Psoas muscle (tissue), 8 donors: ENCODE measurements around the gene VCL. TPM values are rescaled to one million over a fixed set of nuclear protein-coding genes. Genes with fewer than 3 reads are reported as not detected.
A peak's percentile ranks its signal among the peaks of the same experiment; 100 is the strongest.

Source experiments
- ATAC-seq, 4 donors: fragments of 200-7000 bp; cut with Tn5 transposase; one replicate each; pipeline ENCODE4 v1.9.1; 2020; ENCODE audit warnings: moderate library complexity in 3 of 4, mild to moderate bottlenecking in 2 of 4
- DNase-seq, 2 donors: peaks; one replicate each; pipeline ENCODE4 v3.0.0-alpha.2; 2020
- H3K27ac ChIP-seq: fragments of 200-600 bp; one replicate; pipeline ENCODE4 v1.8.0; 2022
- H3K27me3 ChIP-seq, 3 donors: fragments of 200-600 bp in 1 of 3; one replicate each; pipeline versions ENCODE4 v1.6.1 to v1.8.0; 2013 to 2022; ENCODE audit warnings: low read length in 2 of 3, mild to moderate bottlenecking in 2 of 3, moderate library complexity in 1 of 3; ENCODE audit not compliant: insufficient read depth in 3 of 3
- H3K36me3 ChIP-seq, 2 donors: fragments of 200-600 bp in 1 of 2; one replicate each; pipeline versions ENCODE4 v1.6.1 to v1.8.0; 2013 to 2022; ENCODE audit warnings: low read depth in 1 of 2, mild to moderate bottlenecking in 1 of 2, moderate library complexity in 1 of 2; ENCODE audit not compliant: insufficient read depth in 1 of 2
- H3K4me1 ChIP-seq: fragments of 200-600 bp; one replicate; pipeline ENCODE4 v1.8.0; 2022
- H3K4me3 ChIP-seq: fragments of 200-600 bp; one replicate; pipeline ENCODE4 v1.8.0; 2022; ENCODE audit warnings: mild to moderate bottlenecking
- H3K9me3 ChIP-seq: fragments of 200-600 bp; one replicate; pipeline ENCODE4 v1.8.0; 2022
- WGBS, 3 donors: extraction: QIAGEN DNeasy Blood & Tissue Kit; methylation state at CpG; one replicate each; pipeline versions ENCODE4 v1.1.6 to v1.1.7; 2013; 5-methylcytosine and 5-hydroxymethylcytosine counted together
- intact Hi-C, 2 donors: fragments of 100-400 bp; cut with DNase I; formaldehyde crosslinking; loops; one replicate each; pipeline versions ENCODE4 v1.11.0 to v1.14.2; 2022
- polyA plus RNA-seq, 3 donors: library from polyadenylated mRNA; stranded (reverse); fragments of 200-250 nt; gene quantifications; one replicate each; pipeline ENCODE4 v1.2.3, GENCODE V29; 2013
- total RNA-seq, 4 donors: library from RNA; stranded (reverse); fragmentation: NEBNext Ultra II Directional in 2 of 4; extraction: Animal tissue kit (Norgen Biotek cat#: 25700) in 2 of 4; gene quantifications; one replicate each; pipeline versions ENCODE4 v1.2.1 to v1.2.4, GENCODE V29; 2021 to 2023
- TF ChIP-seq, protein P1 (sequence below): fragments of 200-600 bp; IDR thresholded peaks from one replicate; pipeline ENCODE4 v1.8.0; 2022; ENCODE audit warnings: antibody characterized with exemption
- donor health status: healthy with polysubstance abuse.
- donor health status: DM: no; HTN: no; CAD: no; lungs with moderate emphysema.
- donor health status: Bipolar disorder and iron deficiency.
- donor health status: healthy.
- donor health status: DM: yes; HTN: yes; CAD: no.
- donor health status: DM: no; HTN: no; CAD: no.
- donor health status: DM: no; HTN: no; CAD: no.
- donor health status: DM: yes; HTN: yes; CAD: no.

The VCL gene
- total and polyA plus RNA-seq, 7 donors = 54.5 to 426 (median 93.2) TPM

DNA sequence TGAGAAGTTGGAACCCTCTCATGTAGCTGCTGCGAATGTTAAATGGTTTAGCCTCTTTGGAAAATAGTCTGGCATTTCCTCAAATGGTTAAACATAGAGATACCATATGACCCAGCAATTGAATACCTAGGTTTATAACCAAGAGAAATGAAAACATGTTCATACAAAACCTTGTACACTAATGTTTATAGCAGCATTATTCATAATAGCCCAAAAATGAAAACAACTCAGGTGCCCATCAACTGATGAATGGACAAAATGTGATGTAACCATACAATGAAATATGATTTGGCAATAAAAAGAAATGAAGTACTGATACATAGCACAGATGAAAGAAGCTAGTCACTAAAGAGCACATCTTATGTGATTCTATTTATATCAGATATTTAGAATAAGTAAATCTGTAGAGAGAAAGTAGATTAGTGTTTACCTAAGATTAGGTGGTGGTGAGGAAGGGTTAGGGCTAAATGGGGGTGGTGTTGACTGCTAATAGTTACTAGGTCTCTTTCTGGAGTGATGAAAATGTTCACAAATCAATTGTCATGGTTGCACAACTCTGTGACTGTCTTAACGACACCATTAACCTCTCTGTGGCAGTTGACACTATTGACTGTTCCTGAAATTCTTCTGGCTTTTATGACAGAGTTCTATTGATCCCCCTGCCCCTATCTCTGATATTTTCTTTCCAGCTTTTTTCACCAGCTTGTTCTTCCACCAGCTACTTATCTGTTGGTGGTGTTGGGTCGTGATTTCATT, 35.2 kb downstream of the VCL start:
- H3K36me3 ChIP-seq = peaks cover 0 to under 1% of the 10 kb centered on the region in 2 donors
- WGBS, 3 donors = 34 to 53% (median 37%) methylated on average over 3 of the region's 3 CpGs
- no peak for DNase-seq
- H3K4me1 ChIP-seq = peaks cover 76% of the 10 kb centered on the region
- H3K27ac ChIP-seq = peak overlapping the region; percentile 83
- H3K4me3 ChIP-seq = no peak overlapping the region
- TF ChIP-seq, protein P1, sequence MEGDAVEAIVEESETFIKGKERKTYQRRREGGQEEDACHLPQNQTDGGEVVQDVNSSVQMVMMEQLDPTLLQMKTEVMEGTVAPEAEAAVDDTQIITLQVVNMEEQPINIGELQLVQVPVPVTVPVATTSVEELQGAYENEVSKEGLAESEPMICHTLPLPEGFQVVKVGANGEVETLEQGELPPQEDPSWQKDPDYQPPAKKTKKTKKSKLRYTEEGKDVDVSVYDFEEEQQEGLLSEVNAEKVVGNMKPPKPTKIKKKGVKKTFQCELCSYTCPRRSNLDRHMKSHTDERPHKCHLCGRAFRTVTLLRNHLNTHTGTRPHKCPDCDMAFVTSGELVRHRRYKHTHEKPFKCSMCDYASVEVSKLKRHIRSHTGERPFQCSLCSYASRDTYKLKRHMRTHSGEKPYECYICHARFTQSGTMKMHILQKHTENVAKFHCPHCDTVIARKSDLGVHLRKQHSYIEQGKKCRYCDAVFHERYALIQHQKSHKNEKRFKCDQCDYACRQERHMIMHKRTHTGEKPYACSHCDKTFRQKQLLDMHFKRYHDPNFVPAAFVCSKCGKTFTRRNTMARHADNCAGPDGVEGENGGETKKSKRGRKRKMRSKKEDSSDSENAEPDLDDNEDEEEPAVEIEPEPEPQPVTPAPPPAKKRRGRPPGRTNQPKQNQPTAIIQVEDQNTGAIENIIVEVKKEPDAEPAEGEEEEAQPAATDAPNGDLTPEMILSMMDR = no peak
- ATAC-seq = peak; percentile 38 to 56 (median 44)
- no peaks in the 10 kb centered on the region for H3K27me3 ChIP-seq
- intact Hi-C loops = no loop called here
- no peaks in the 10 kb centered on the region for H3K9me3 ChIP-seq

- no peak overlapping the region for H3K4me3 ChIP-seq
- no peaks in the 10 kb centered on the region for H3K9me3 ChIP-seq
- no peak for DNase-seq
- H3K36me3 ChIP-seq = no peaks in the 10 kb centered on the region
- intact Hi-C loops = no loop called here
- H3K27ac ChIP-seq = peak overlapping the region; percentile 83
- peak; percentile 53 to 81 (median 62) for ATAC-seq
- 32 to 62% (median 39%) methylated on average over 1 of the region's 1 CpG for WGBS, 3 donors
- TF ChIP-seq, protein P1 = no peak
- H3K4me1 ChIP-seq = peaks cover 80% of the 10 kb centered on the region
- no peaks in the 10 kb centered on the region for H3K27me3 ChIP-seq
These were observed 35.8 kb downstream of the VCL start for GRCh38 chr10:74033702-74034101.

DNA sequence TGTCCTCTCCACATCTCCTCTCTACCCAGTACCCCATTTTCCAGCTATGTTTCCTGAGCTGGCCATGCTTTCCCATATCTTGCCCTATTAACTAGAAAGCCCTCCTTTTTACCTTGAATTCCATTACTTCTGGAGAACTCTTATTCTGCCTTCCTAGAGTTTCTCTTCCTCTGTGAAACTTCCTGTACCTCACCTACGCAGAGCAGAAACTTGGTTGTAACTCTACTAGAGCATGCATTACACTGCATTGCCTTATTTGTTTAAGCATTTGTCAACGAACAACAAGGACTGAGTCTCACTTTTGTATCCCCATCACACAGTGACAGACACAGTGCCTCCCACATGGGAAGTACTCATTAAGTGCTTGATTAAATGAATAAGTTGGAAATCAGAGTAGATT, 36.4 kb downstream of the VCL start:
- 68 to 80% (median 70%) methylated on average over 2 of the region's 2 CpGs for whole genome bisulfite sequencing, 3 donors
- Histone ChIP-seq H3K4me1 (peaks cover 86% of the 10 kb centered on the region), H3K9me3 (no peaks in the 10 kb centered on the region), H3K27ac (peak overlapping the region; percentile 83), H3K4me3 (no peak overlapping the region), H3K36me3 (no peaks in the 10 kb centered on the region), H3K27me3 (no peaks in the 10 kb centered on the region)
- intact Hi-C loops = no loop called here
- TF ChIP-seq, protein P1 = no peak
- no peak for DNase-seq
- ATAC-seq = no peak

DNA sequence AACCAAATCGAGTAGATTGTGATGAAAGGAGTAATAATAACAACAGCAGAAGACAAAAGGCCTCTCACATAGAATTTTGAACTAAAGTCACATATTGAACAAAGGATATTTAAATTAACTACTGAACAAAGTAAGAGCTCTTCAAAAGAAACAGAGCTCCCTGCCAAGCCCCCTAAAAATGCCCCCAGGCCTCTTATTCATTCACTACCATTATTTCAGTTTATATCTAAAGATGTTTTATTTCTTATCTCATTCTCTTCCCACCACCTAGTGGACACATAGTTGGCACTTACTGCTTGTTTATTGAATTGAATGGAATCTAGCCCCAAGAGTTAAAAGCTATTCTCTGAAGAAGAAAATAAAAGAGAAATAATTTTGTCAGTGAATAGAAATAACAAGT, 37.4 kb downstream of the VCL start:
- WGBS, 3 donors = 7 to 14% (median 9%) methylated on average over 1 of the region's 1 CpG
- peak overlapping the region; percentile 83 for H3K27ac ChIP-seq
- no peak for DNase-seq
- peaks cover 84% of the 10 kb centered on the region for H3K4me1 ChIP-seq
- ATAC-seq = no peak
- H3K27me3 ChIP-seq = no peaks in the 10 kb centered on the region
- H3K36me3 ChIP-seq = no peaks in the 10 kb centered on the region
- no peak overlapping the region for H3K4me3 ChIP-seq
- no peaks in the 10 kb centered on the region for H3K9me3 ChIP-seq
- TF ChIP-seq, protein P1 = peak; percentile 26
- intact Hi-C loops = loop anchor here (5.0 kb wide), 2 partner anchors 33 to 38 kb away; partner anchors contain the start of gene VCL (in 1 of the 2)
